ENCODE results near the gene MYO16.

DNA sequence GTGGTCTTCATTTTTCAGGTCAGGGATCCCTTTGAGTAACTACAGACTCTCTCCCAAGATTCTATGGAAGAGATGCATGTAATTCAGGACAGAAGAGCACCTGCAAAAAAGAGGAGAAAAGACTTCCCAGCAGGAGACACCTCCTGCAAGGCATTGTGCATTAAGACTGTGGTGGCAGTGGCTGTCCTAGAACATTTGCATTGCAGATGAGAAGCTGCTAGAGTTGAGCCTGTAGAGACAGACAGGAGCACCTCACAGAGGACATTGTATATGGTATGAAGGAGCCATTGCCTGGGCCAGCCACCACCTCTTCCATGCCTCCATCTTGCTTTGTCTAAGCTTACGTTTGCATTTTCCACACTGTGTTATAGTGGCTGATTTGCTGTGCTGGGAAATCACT lies 11.2 kb upstream of the MYO16 start:
- TF ChIP-seq, protein P1, sequence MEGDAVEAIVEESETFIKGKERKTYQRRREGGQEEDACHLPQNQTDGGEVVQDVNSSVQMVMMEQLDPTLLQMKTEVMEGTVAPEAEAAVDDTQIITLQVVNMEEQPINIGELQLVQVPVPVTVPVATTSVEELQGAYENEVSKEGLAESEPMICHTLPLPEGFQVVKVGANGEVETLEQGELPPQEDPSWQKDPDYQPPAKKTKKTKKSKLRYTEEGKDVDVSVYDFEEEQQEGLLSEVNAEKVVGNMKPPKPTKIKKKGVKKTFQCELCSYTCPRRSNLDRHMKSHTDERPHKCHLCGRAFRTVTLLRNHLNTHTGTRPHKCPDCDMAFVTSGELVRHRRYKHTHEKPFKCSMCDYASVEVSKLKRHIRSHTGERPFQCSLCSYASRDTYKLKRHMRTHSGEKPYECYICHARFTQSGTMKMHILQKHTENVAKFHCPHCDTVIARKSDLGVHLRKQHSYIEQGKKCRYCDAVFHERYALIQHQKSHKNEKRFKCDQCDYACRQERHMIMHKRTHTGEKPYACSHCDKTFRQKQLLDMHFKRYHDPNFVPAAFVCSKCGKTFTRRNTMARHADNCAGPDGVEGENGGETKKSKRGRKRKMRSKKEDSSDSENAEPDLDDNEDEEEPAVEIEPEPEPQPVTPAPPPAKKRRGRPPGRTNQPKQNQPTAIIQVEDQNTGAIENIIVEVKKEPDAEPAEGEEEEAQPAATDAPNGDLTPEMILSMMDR (IDR thresholded peaks at IDR 0.05), result no peak
- TF ChIP-seq POLR2A (IDR thresholded peaks at IDR 0.05), result no peak
